Heart left ventricle (tissue), 13 donors: ENCODE results near the gene SYNRG.

ENCODE experiments used
- CTCF ChIP-seq, 12 donors: fragments of 200-600 bp; sonication (generic) in 4 of 12; IDR thresholded peaks; one replicate each; pipeline versions ENCODE4 v1.5.0 to v1.8.0; 2018 to 2022; ENCODE audit warnings: antibody characterized with exemption in 12 of 12, mild to moderate bottlenecking in 5 of 12
- POLR2A ChIP-seq, 2 donors: fragments of 450-650 bp; IDR thresholded peaks; one replicate each; pipeline ENCODE4 v1.6.1; 2017; ENCODE audit warnings: antibody characterized with exemption in 2 of 2, mild to moderate bottlenecking in 2 of 2, moderate library complexity in 2 of 2
- donor health status: ischemic (EF 13 %, LVEDD 7.1; RV severe dilation, severe dysfunction).
- donor health status: DM: no; HTN: yes; CAD: no.
- donor health status: DM: no; HTN: no; CAD: no.
- donor health status: ischemic (EF 25% LVEDD 6.9; RV normal size, moderate dysfunction).
- donor health status: ischemic (EF 25% LVEDD 5.7; RV mildly dilated, moderate dysfunction).
- donor health status: ischemic (EF 35%, LVEDD 5.7; RV mildly dilated, moderate dysfunction).
- donor health status: nonischemic (EF 11% LVEDD 7.7; RV severe dilation, severe dysfunction).
- donor health status: DM: yes; HTN: yes; CAD: no.
- donor health status: PGD.
- donor health status: ischemic (EF 29% LVEDD 5.4; RV normal size, mild dysfunction).
- donor health status: nonischemic (EF 23%, LVEDD 6.1; RV moderate dilation, normal function).

- TF ChIP-seq POLR2A (IDR thresholded peaks at IDR 0.05) (no peak), CTCF (IDR thresholded peaks at IDR 0.05) (no peak)
These were observed 108.8 kb downstream of the SYNRG start for GRCh38 chr17:37500378-37500777.
